ENCODE data around the gene TMEM147.
A peak's percentile ranks its signal among the peaks of the same experiment; 100 is the strongest.

TMEM147 gene

GRCh38 chr19:35545001-35545854 is at the start of gene TMEM147:
TMEM147 (plus strand) TSS chr19:35545626; CDS start chr19:35545740, 114 bp downstream.
- DNase-seq: peak; percentile 48 to 71 (median 61)

DNA sequence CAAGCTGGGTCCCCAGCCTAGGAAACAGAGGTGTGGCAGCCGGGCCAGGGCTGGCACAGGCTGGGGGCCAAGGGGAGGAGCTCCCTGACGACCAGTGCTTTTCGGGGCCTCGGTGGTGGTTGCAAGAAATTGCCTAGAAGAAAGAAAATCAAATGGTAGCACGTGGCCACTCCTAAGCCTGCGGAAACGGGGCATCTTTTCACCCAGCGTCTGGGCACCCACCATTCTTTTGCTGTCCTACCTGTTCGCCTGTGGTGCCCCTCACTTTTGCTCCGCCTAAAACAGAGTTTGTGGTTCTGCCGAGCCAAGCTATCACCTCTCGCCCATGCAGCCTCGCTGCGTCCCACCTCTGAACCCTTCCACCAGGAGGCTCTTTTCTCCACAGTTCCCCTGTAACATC is 48.0 kb upstream of the TMEM147 start:
- no peak for DNase-seq

DNA sequence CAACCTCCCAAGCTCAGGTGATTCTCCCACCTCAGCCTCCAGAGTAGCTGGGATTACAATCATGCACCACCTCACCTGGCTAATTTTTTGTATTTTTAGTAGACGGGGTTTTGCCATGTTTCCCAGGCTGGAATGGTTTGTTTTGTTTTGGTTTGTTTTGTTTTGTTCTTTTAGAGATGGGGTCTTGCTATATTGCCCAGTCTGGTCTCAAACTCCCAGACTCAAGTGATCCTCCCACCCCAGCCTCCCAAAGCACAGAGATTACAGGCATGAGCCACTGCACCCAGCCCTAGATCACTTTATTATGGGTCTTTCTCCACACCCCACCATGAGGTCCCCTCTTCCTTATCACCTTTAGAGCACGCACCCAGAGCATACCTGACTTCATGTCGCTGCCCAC is 47.2 kb upstream of the TMEM147 start:
- no peak for DNase-seq

DNA sequence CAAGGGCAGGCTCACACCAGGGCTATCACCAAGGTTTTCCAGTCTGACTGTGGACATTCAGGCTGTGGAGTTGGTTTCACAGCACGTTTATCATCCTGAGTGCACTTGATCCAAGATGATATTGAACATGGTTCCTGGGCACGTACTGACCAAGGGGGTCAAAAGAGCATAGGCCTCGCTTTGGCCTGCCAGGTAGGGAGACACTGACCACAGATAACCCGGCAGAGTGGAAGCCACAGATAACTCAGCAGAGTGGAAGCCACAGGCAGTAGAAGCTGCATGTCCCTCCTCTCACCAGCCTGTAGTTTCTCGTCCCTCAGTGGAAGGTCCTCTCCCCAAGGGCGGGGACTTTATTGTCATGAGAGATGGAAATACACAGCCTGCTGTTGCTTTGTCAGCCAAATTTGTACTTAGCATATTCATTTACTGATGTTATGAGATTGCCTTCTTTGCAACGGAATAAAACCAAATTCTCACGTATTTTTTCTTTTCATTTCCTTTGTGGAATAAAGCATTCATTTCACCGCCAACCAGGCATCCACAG is 46.4 kb upstream of the TMEM147 start:
- DNase-seq: no peak

DNA sequence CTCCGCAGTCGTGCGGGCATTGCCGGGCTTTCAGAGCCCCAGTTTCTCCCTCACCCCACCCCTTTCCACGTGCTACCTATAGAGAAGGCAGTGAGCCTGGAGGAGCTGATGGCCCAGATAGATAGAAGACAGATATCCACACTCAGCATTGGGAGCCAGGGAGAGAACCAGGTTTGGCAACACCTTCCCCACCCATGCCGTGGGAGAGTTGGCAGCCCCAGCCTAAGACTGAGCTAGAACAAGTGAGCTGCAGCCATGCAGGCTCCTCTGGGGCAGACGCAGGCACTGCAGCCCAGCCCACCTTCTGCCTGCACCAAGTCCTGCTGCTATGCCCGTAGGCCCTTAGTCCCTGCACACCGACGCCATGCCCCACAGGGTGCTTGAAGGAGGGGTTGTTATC is 44.8 kb upstream of the TMEM147 start:
- DNase-seq: no peak

- DNase-seq: no peak
These were observed 43.7 kb upstream of the TMEM147 start for GRCh38 chr19:35501684-35502083.

GRCh38 chr19:35502751-35503150 is 42.7 kb upstream of the TMEM147 start:
- no peak for DNase-seq

GRCh38 chr19:35506011-35506410 is 39.4 kb upstream of the TMEM147 start:
- no peak for DNase-seq

DNA sequence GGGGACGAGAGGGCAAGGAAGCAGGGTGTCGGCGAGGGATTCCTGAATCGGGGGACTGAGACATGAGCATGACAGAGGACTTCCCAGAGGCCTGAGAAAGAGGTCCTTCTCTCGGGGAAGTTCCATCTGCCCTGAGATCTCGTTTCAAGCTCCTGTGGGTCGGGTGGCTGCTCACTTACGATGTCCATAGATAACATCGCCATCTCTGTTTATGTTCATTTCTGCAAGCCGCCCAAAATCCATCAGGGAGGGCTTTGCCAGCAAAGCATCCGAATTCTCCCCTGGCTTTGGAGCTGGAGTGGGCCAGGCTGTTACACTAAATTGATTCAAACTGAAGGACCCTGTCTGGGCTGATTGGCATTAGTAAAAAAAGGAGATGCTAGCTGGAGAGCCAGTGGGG is 37.9 kb upstream of the TMEM147 start:
- DNase-seq: no peak

DNA sequence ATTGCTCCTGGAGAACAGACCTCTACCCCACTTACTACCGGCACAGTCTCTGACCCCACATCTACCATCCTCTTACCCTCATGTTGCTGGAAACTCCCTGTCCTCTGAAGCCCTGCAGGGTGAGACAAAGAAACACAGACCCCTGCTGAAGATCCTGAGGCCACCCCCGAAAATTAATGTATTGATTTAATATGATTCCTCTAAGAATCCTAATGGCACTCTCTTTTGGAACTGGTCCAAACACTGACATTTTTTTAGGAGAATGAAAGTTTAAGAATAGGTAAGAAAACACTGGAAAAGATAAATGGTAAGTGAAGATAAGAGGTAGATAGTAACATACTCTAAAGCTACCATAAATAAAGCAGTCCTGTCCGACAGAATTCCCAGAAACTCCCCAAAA is 37.3 kb upstream of the TMEM147 start:
- DNase-seq: no peak

- peak in 2 of 6 experiments; percentile 9 to 32 for DNase-seq
These were observed 36.3 kb upstream of the TMEM147 start for GRCh38 chr19:35509018-35509652.

DNA sequence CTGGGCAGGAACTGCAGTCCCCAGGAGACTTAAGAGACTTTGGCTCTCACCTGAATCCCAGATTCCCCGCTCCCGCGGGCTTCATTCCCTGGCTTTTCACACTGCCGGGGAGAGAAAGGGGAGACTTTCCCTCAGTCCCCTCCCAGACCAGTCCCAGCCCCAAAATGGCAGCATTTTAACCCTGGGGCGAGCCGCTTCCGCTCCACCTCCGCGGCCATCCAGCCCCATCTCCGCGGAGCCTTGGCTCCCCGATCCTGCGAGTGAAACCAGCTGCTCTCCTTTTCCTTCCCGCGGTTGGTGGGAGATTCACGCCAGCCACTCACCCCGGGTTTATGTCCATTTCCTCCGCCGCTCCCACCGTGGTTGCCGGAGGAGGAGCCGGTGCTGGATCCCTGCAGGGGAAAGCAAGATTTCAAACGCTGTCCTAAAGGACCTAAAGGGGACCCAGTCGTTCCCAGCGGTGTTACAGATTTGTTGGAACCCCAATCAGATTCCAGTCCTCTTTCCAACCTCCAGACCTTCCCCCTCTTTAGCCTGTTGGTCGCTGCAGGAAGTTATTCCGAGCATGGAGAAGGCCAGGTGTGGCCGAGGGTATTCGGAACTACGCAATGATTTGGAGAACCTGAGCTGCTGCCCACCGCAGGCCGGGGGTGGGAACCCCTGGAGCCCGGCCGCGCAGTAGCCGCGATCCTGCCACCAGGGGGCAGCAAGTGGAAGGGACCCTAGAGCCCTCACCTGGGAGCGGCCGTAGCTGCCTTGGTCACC is 35.4 kb upstream of the TMEM147 start:
- peak in 5 of 6 experiments; percentile 42 to 68 (median 58) for DNase-seq

DNA sequence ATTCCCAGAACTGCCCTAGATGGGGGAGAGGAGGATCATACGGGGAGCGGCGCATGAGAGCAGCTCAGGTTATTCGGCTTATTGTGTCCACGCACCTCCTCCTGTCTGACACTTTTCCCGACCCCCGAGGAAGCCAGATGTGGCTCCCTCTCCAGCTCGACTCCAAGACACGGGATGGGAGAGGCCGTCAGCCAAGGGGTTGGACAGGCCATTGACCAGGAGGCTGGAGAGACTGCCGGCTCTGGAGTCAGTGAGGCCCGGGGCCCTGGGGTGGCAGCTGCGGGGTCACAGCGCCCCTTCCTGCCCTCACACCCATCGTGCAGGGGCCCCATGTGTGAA is 34.8 kb upstream of the TMEM147 start:
- DNase-seq: no peak

GRCh38 chr19:35511337-35511736 is 34.1 kb upstream of the TMEM147 start:
- no peak for DNase-seq

DNA sequence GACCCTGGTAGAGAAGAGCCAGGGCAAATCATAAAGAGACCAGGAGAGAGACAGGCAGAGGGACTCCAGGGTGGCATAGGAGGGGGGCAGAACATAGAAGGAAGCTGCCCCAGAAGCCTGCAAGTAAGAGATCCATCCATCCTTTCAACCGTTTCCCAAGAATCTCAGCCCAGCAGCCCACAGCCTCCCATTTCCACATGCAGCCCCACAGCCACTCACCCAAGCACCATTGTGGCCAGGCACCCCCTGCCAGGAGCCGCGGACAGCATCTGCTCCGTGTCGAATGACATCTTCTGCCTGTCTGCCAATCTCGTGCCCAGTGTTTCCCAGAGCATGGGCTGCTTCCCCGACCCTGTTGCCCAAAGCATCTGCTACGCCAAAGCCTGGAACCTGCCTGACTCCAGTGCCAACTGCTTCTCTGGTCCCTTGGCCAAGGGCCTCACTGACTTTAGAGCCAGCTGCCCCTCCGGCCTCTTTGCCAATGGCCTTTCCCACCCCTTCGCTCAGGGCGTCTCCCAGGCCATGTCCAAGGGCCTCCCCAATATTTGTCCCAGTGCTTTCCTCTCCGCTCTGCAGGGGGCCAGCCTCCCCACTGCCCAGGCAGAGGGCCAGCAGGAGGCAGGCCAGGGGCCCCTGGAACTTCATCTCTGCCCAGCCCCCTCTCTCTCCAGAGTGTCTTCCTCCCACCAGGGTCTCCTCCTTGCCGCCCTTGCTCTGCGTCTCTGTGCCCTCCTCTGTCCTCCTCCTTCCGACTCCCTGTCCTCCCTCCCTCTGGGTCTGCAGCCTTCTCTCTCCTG is 32.4 kb upstream of the TMEM147 start:
- DNase-seq: no peak

GRCh38 chr19:35513628-35514281 is 31.7 kb upstream of the TMEM147 start, which contains the start of gene DMKN:
DMKN (minus strand) TSS chr19:35513649; CDS start chr19:35513475, 174 bp downstream.
- DNase-seq: no peak

DNA sequence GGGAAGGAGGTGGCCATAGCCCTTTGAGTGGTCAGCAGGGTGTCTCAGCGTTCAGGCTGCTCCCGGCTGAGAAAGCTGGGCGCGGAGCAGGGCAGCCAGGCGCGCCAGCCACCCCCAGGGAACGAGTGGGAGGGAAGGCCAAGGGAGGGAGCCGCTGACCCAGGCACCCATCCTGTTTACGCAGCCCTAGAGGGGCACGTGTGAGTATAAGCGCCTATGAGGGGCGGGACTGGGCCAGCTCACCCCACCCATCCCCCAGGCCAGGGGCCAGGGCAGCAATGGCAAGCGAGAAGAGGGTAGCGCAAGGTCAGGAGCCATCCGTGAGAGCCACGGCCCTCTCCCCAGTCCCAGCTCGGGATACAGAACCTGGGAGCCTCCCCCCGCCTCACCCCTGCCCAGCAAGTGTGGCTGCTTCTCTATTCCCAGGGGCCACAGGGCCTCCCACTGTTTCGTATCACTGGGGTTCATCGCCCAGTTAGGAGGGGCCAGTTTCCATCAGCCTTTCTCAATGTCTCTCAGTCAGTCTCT is 31.1 kb upstream of the TMEM147 start:
- DNase-seq: no peak

- DNase-seq: no peak
These were observed 29.1 kb upstream of the TMEM147 start for GRCh38 chr19:35516310-35516709.

DNA sequence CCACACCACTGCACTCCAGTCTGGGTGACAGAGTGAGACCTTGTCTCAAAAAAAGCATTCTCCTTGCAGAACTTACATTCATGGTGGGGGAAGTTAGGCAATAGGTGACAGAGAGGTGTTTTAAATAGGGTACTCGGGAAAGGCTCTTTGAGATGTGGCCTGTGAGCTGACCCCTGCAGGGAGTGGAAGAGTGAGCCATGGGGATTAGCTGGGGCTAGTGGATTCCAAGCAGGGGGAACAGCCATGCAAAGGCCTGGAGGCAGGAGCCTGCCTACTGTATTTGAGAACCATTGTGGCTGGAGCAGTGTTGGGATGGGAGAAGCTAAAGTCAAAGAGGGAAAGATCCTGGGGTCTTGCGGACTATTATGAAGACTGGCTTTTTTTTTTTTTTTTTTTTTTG is 28.1 kb upstream of the TMEM147 start:
- no peak for DNase-seq

DNA sequence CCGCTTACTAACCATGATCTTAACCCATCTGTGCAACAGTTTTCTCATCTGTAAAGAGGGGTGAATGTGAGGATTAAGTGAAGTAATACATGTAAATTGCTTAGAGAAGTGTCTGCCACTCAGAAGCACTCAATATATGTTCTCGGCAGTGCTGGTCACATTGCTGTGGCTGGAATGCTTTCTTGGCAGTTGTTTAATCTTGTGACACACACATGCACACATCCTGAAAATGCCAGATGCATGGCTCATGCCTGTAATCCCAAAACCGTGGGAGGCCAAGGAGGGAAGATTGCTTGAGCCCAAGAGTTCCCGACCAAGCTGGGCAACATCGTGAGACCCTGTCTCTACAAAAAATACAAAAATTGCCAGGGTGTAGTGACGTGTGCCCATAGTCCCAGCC is 27.1 kb upstream of the TMEM147 start:
- DNase-seq: no peak

GRCh38 chr19:35519291-35519690 is 26.1 kb upstream of the TMEM147 start:
- DNase-seq: no peak

All from stimulated activated naive CD4-positive, alpha-beta T cell (primary cell).